SK-MEL-5 (cell line): ENCODE measurements around the gene SLC10A7. TPM values are rescaled to one million over a fixed set of nuclear protein-coding genes. Genes with fewer than 3 reads are reported as not detected.

ENCODE experiments used
- DNase-seq: peaks from one replicate; pipeline ENCODE4 v3.0.0-alpha.2; 2016; ENCODE audit warnings: low read depth, low spot score
- in situ Hi-C: cut with HindIII; loops from 2 replicates; pipeline ENCODE4 v1.10.0; 2016; ENCODE audit warnings: low sequenced_read_pairs, high pct_unique_total_duplicates, low pct_unique_long_range_greater_than_20kb
- total RNA-seq: library from RNA; depleted of rRNA; stranded (reverse); fragments of >200 nt; shearing (Covaris generic); gene quantifications from 2 replicates; pipeline ENCODE4 v1.2.3, GENCODE V29; 2014

The SLC10A7 gene
- total RNA-seq, 1 experiment from 2014 or later: 5.4 TPM

DNA sequence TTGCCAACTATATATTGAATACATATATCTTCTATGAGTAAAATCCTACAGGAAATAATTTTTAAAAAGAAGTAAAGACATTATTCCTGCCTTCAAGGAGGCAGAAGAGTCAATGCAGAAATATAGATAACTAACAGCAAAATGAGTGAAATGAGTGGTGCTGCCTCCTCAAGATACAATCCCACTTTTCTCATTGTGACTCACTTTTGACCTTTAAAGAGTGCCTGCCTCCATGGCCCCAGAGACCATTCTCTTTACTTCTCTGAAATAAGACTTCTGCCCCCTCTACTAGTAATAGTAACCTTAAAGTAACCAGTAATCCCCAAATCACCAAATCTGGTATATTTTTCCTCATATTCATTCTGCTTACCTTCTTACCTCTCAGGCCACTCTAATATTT, 15.5 kb downstream of the SLC10A7 start:
- no peak for DNase-seq
- in situ Hi-C loops: no loop called here

GRCh38 chr4:146500216-146500615, 21.5 kb downstream of the SLC10A7 start:
- in situ Hi-C loops: no loop called here
- no peak for DNase-seq

- no peak for DNase-seq
- in situ Hi-C loops: no loop called here
Measured at GRCh38 chr4:146498291-146498690, 23.4 kb downstream of the SLC10A7 start.

GRCh38 chr4:146495269-146495668, 26.5 kb downstream of the SLC10A7 start:
- in situ Hi-C loops: no loop called here
- DNase-seq: no peak

DNA sequence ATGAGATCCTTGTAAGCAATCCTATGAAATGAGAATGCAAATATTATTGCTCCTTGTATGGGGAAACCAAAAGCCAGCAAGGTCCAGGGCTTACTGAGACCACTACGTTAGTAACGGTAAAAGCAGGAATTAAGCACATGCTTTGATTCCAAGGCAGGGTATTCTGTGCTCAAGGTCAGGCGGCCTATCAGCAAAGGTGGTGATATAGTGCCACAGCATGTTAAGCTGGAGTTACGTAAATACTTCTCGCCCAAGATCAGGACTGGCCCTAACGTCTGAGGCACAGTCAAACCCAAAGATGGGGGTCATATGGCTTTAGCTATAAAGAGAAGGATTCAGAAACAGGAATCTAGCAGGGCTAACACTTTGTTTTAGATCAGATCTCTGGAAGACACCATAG, 27.6 kb downstream of the SLC10A7 start:
- in situ Hi-C loops: no loop called here
- DNase-seq: no peak

- DNase-seq: no peak
- in situ Hi-C loops: no loop called here
Measured at GRCh38 chr4:146490106-146490505, 31.6 kb downstream of the SLC10A7 start.

GRCh38 chr4:146488495-146489174, 33.1 kb downstream of the SLC10A7 start:
- peak; percentile 64 for DNase-seq
- in situ Hi-C loops: no loop called here

- in situ Hi-C loops: no loop called here
- no peak for DNase-seq
Measured at GRCh38 chr4:146486565-146486964, 35.2 kb downstream of the SLC10A7 start.

GRCh38 chr4:146485968-146486367, 35.8 kb downstream of the SLC10A7 start:
- DNase-seq: no peak
- in situ Hi-C loops: no loop called here

DNA sequence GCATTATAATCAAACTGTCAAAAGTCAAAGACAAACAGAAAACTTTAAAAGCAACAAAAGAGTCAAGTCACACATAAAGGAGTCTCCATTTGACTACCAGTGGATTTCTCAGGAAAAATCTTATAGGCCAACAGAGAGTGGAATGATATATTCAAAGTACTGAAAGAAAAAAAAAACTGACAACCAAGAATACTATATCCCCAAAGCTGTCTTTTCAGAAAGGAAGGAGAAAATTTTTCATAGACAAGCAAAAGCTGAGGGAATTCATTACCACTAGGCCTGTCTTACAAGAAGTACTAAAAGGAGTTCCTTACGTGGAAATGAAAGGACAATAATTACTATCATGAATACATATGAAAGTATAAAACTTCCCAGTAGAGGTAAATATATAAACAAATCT, 39.0 kb downstream of the SLC10A7 start:
- DNase-seq: no peak
- in situ Hi-C loops: no loop called here

GRCh38 chr4:146481246-146481645, 40.5 kb downstream of the SLC10A7 start:
- DNase-seq: no peak
- in situ Hi-C loops: no loop called here

GRCh38 chr4:146478009-146478408, 43.7 kb downstream of the SLC10A7 start:
- in situ Hi-C loops: no loop called here

GRCh38 chr4:146477054-146477453, 44.7 kb downstream of the SLC10A7 start:
- in situ Hi-C loops: no loop called here
- DNase-seq: no peak

More at GRCh38 chr4:146478009-146478408, 43.7 kb downstream of the SLC10A7 start:
- no peak for DNase-seq

DNA sequence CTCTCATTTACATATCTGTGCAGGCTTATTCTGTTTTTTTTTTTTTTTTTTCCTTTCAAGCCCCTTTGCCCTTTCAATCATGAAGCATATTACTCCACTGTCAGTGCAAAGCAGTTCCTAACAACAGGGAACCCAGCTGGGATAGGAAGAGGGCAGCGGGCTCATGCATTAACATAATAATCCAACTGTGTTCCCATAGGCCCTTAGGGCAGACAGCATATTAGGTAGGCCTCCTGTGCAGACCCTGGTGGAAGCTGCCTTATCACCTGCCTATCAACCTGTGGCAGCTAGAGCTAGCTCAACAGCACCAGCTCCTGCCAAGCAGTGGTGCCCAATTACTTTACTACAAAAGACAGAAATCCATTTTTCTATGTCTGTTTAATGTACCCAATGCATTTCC, 49.3 kb downstream of the SLC10A7 start:
- no peak for DNase-seq
- in situ Hi-C loops: no loop called here

DNA sequence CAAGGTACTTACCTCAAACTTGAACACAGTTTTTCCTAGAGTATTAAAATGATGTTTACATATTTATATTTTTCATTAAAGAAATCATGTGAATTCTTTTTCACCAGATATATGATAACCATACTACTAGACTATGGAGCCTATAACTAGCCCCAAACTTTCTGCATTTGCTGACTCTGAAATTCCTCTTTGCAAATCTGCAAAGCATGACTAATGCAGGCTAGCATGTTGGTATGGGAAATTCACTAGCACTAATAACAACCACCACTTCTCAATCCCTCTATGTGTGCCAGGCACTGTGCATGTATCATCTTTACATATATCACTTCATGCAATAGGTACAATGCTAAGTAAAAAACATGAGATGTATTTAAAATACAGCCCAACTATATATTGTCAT, 51.1 kb downstream of the SLC10A7 start:
- in situ Hi-C loops: no loop called here
- DNase-seq: no peak

GRCh38 chr4:146469022-146469421, 52.7 kb downstream of the SLC10A7 start:
- no peak for DNase-seq
- in situ Hi-C loops: no loop called here

DNA sequence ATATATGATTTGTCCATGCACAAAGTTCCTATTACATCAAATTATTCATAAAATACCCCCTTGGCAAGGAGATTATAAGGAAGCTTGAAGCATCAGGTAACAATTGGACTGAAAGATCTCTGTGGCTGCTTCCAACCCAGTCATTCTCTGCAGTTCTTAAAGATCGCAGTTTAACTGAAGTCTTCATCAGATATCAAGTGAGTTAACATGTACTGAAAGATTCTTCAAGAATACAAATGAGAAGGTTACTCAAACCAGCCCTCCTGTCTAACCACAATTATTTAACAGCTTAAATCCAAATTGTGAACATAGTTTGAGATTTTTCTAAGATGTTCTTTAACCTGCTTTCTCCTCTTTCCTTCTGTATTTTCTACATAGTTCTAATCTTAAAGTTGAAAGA, 56.1 kb downstream of the SLC10A7 start:
- in situ Hi-C loops: no loop called here
- DNase-seq: no peak

DNA sequence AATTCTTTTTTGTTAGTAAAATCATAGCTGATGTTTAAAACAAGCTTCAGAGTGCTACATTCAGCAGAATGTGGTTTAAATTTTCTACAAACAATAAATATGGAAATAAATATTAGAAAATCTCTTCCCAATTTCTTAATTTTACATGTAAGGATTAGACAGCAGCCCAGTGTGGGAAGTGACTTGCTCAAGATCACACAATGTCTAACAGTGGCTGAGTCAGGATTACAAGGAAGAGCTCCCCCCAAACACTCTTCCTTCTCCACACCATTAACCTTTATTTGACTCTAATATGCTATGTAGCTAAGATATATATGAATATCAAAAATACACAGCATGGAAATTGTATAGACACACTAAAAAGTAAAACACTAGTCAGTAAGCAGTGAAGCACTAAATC, 59.5 kb downstream of the SLC10A7 start:
- in situ Hi-C loops: no loop called here
- no peak for DNase-seq

DNA sequence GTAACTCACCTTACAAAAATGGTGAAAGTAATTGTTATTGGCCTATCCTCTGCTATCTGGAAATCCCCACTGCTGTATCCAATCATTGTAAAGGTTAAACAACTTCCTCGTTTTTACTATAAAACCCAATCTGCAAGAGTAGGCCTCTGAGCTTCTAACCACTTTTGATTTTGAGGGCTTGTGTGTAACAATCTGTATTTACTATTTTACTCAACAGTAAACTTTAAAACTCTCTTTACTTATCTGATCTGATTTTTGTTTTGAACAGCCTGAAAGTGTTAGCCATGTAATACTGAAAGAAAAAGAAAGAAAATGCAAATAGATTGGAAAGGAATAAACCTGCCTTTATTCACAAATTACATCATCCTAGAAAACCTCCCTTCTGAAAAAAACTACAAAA, 63.1 kb downstream of the SLC10A7 start:
- in situ Hi-C loops: no loop called here
- DNase-seq: no peak

GRCh38 chr4:146456681-146457080, 65.1 kb downstream of the SLC10A7 start:
- in situ Hi-C loops: no loop called here
- no peak for DNase-seq
